ENCODE data around the gene ZMIZ1. TPM values are rescaled to one million over a fixed set of nuclear protein-coding genes. Genes with fewer than 3 reads are reported as not detected.

ZMIZ1 gene
- polyA plus RNA-seq, 3 donors: 3.3 to 64.6 (median 8.9) TPM

GRCh38 chr10:79096514-79096913 lies 27.7 kb downstream of the ZMIZ1 start:
- no peaks in the 10 kb centered on the region for H3K36me3 ChIP-seq (replicated peaks in 1 of 2; ENCODE audit: control insufficient read depth in 1 of 2, insufficient read depth in 2 of 2, low read length in 2 of 2)
- peaks cover 99% of the 10 kb centered on the region for H4K20me1 ChIP-seq (ENCODE audit: insufficient read depth, low read length)
- H3K9ac ChIP-seq (ENCODE audit: insufficient read depth, low read length, poor library complexity, severe bottlenecking): no peak overlapping the region
- no peak overlapping the region for H3K4me3 ChIP-seq (replicated peaks in 1 of 3; ENCODE audit: low read depth in 2 of 3, low read length in 3 of 3)
- no peak overlapping the region for H3K4me2 ChIP-seq (replicated peaks; ENCODE audit: extremely low read depth, low read length, poor library complexity, severe bottlenecking)
- peaks cover 94% of the 10 kb centered on the region for H3K79me2 ChIP-seq (ENCODE audit: insufficient read depth, low read length)
- H3K27me3 Mint-ChIP-seq (ENCODE audit: low read depth in 3 of 3): peaks cover 0 to 3% (median 0%) of the 10 kb centered on the region in 3 donors
- no peaks in the 10 kb centered on the region for H3K27me3 ChIP-seq (ENCODE audit: control insufficient read depth in 2 of 2, insufficient read depth in 2 of 2, low read length in 2 of 2)
- no peak for DNase-seq
- 92% methylated on average over 5 of the region's 5 CpGs for WGBS (ENCODE audit: insufficient coverage)
- H3K4me3 Mint-ChIP-seq: no peak overlapping the region
- H3K27ac Mint-ChIP-seq: peak overlapping the region in 1 of 7 donors; percentile 8
- no peak overlapping the region for H2AFZ ChIP-seq (ENCODE audit: insufficient read depth, low read depth, low read length, poor library complexity, severe bottlenecking)
- peaks cover 30 to 31% of the 10 kb centered on the region in 2 donors for H3K36me3 Mint-ChIP-seq
- peaks cover 70% of the 10 kb centered on the region for H3K4me1 Mint-ChIP-seq
- H3K4me1 ChIP-seq (ENCODE audit: control insufficient read depth in 1 of 2, insufficient read depth in 2 of 2, low read length in 2 of 2): peaks cover 37 to 42% of the 10 kb centered on the region in 2 donors
- H3K9me3 ChIP-seq (replicated peaks in 1 of 2; ENCODE audit: control insufficient read depth in 1 of 2, insufficient read depth in 1 of 2, low read length in 2 of 2): no peaks in the 10 kb centered on the region
- no peak overlapping the region for H3K27ac ChIP-seq (ENCODE audit: low read depth in 1 of 2, low read length in 2 of 2)
- H3K9me3 Mint-ChIP-seq: no peaks in the 10 kb centered on the region
- TF ChIP-seq CTCF (IDR thresholded peaks at IDR 0.05): no peak
- intact Hi-C loops (cut with micrococcal nuclease): no loop called here

- H3K27ac ChIP-seq (ENCODE audit: low read depth in 1 of 2, low read length in 2 of 2): no peak overlapping the region
- Mint-ChIP-seq H3K27me3 (ENCODE audit: low read depth in 3 of 3) (peaks cover 0 to 3% (median 3%) of the 10 kb centered on the region in 3 donors), H3K4me1 (peaks cover 70% of the 10 kb centered on the region), H3K9me3 (no peaks in the 10 kb centered on the region), H3K36me3 (peaks cover 30 to 33% of the 10 kb centered on the region in 2 donors), H3K27ac (peak overlapping the region in 1 of 7 donors; percentile 18), H3K4me3 (no peak overlapping the region)
- no peak overlapping the region for H3K4me3 ChIP-seq (replicated peaks in 1 of 3; ENCODE audit: low read depth in 2 of 3, low read length in 3 of 3)
- no peak overlapping the region for H3K4me2 ChIP-seq (replicated peaks; ENCODE audit: extremely low read depth, low read length, poor library complexity, severe bottlenecking)
- peaks cover 94% of the 10 kb centered on the region for H3K79me2 ChIP-seq (ENCODE audit: insufficient read depth, low read length)
- H4K20me1 ChIP-seq (ENCODE audit: insufficient read depth, low read length): peaks cover 99% of the 10 kb centered on the region
- no peak overlapping the region for H2AFZ ChIP-seq (ENCODE audit: insufficient read depth, low read depth, low read length, poor library complexity, severe bottlenecking)
- H3K9ac ChIP-seq (ENCODE audit: insufficient read depth, low read length, poor library complexity, severe bottlenecking): no peak overlapping the region
- H3K36me3 ChIP-seq (replicated peaks in 1 of 2; ENCODE audit: control insufficient read depth in 1 of 2, insufficient read depth in 2 of 2, low read length in 2 of 2): no peaks in the 10 kb centered on the region
- DNase-seq: no peak
- H3K27me3 ChIP-seq (ENCODE audit: control insufficient read depth in 2 of 2, insufficient read depth in 2 of 2, low read length in 2 of 2): no peaks in the 10 kb centered on the region
- WGBS (ENCODE audit: insufficient coverage): 86% methylated on average over 8 of the region's 11 CpGs
- intact Hi-C loops (cut with micrococcal nuclease): no loop called here
- TF ChIP-seq CTCF (IDR thresholded peaks at IDR 0.05): no peak
- H3K4me1 ChIP-seq (ENCODE audit: control insufficient read depth in 1 of 2, insufficient read depth in 2 of 2, low read length in 2 of 2): peaks cover 38 to 42% of the 10 kb centered on the region in 2 donors
- H3K9me3 ChIP-seq (replicated peaks in 1 of 2; ENCODE audit: control insufficient read depth in 1 of 2, insufficient read depth in 1 of 2, low read length in 2 of 2): no peaks in the 10 kb centered on the region
Measured at GRCh38 chr10:79097021-79097872, 28.5 kb downstream of the ZMIZ1 start.
